CD4-positive, alpha-beta T cell treated with Interferon gamma for 1 hour (primary cell): ENCODE data around the gene GDF10.

Source experiments
- DNase-seq: peaks from one replicate; pipeline ENCODE4 v3.0.0-alpha.2; 2020

The GDF10 gene

GRCh38 chr10:47276576-47277351 is 23.2 kb upstream of the GDF10 start:
- no peak for DNase-seq

- DNase-seq = no peak
Observed at GRCh38 chr10:47277352-47278151, 22.4 kb upstream of the GDF10 start.

GRCh38 chr10:47278152-47278473 is 21.9 kb upstream of the GDF10 start:
- DNase-seq = no peak

- no peak for DNase-seq
Observed at GRCh38 chr10:47278720-47279119, 21.3 kb upstream of the GDF10 start.

GRCh38 chr10:47279276-47279675 is 20.7 kb upstream of the GDF10 start:
- no peak for DNase-seq

GRCh38 chr10:47282005-47282656 is 17.9 kb upstream of the GDF10 start:
- DNase-seq = no peak

GRCh38 chr10:47282657-47283018 is 17.4 kb upstream of the GDF10 start:
- no peak for DNase-seq

- no peak for DNase-seq
Observed at GRCh38 chr10:47283101-47283630, 16.8 kb upstream of the GDF10 start.

GRCh38 chr10:47283848-47284247 is 16.1 kb upstream of the GDF10 start:
- DNase-seq = no peak

GRCh38 chr10:47285381-47286115 is 14.4 kb upstream of the GDF10 start:
- no peak for DNase-seq

- DNase-seq = no peak
Observed at GRCh38 chr10:47286116-47286505, 13.9 kb upstream of the GDF10 start.

- no peak for DNase-seq
Observed at GRCh38 chr10:47286591-47287315, 13.2 kb upstream of the GDF10 start.

- DNase-seq = no peak
Observed at GRCh38 chr10:47287365-47287802, 12.6 kb upstream of the GDF10 start.

GRCh38 chr10:47287805-47288204 is 12.2 kb upstream of the GDF10 start:
- DNase-seq = no peak

GRCh38 chr10:47288236-47288635 is 11.8 kb upstream of the GDF10 start:
- no peak for DNase-seq

- DNase-seq = no peak
Observed at GRCh38 chr10:47288916-47289495, 11.0 kb upstream of the GDF10 start.

- no peak for DNase-seq
Observed at GRCh38 chr10:47289921-47290320, 10.1 kb upstream of the GDF10 start.

GRCh38 chr10:47290338-47290737 is 9.7 kb upstream of the GDF10 start:
- DNase-seq = no peak

GRCh38 chr10:47291682-47292081 is 8.3 kb upstream of the GDF10 start:
- DNase-seq = no peak

GRCh38 chr10:47294057-47294456 is 5.9 kb upstream of the GDF10 start:
- DNase-seq = no peak

- no peak for DNase-seq
Observed at GRCh38 chr10:47294501-47294900, 5.5 kb upstream of the GDF10 start.

- DNase-seq = no peak
Observed at GRCh38 chr10:47295411-47295810, 4.6 kb upstream of the GDF10 start.
